NCI-H187 (cell line): ENCODE results near the gene RAB37.

Source experiments
- DNase-seq, 2 experiments: peaks; one replicate each; lab custom pipeline; 2025; lab: John Stamatoyannopoulos, UW

Gene RAB37

GRCh38 chr17:74761419-74761818, 24.4 kb downstream of the RAB37 start:
- no peak for DNase-seq

GRCh38 chr17:74761931-74762330, 24.9 kb downstream of the RAB37 start:
- DNase-seq: no peak

GRCh38 chr17:74763565-74764387, 26.7 kb downstream of the RAB37 start:
- DNase-seq: no peak

GRCh38 chr17:74764751-74765286, 27.8 kb downstream of the RAB37 start:
- DNase-seq: no peak

GRCh38 chr17:74766413-74766812, 29.4 kb downstream of the RAB37 start:
- DNase-seq: no peak

DNA sequence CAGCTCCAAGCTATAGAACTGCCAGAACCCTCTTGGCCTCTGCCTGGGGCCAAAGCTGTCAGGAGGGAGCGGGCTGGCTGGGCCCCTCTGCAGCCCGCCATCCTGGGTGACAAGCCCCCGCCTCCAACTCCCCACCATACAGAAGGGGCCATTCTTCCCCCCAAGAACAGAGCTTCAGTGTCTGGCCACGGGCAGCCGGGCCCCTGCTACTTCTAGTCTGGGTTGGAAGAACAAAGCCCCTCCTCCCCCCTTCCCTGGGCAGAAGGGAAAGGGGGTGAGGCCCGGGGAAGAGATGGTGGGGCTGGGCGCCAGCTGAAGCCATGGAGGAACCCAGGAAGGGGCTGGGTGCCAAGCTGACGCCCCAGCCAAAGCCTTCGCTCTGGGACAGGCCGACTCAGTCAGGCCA, 30.1 kb downstream of the RAB37 start:
- no peak for DNase-seq

- DNase-seq: no peak
Observed at GRCh38 chr17:74768069-74768762, 31.2 kb downstream of the RAB37 start.

DNA sequence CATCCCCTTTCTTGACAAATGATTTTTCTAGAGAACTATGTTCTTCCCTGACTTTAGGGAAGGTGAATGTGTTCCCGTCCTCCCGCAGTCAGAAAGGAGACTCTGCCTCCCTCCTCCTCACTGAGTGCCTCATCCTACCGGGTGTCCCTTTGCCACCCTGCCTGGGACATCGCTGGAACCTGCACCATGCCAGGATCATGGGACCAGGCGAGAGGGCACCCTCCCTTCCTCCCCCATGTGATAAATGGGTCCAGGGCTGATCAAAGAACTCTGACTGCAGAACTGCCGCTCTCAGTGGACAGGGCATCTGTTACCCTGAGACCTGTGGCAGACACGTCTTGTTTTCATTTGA, 31.7 kb downstream of the RAB37 start:
- no peak for DNase-seq

GRCh38 chr17:74769266-74769855, 32.3 kb downstream of the RAB37 start:
- DNase-seq: no peak

GRCh38 chr17:74769856-74770497, 32.9 kb downstream of the RAB37 start:
- no peak for DNase-seq

DNA sequence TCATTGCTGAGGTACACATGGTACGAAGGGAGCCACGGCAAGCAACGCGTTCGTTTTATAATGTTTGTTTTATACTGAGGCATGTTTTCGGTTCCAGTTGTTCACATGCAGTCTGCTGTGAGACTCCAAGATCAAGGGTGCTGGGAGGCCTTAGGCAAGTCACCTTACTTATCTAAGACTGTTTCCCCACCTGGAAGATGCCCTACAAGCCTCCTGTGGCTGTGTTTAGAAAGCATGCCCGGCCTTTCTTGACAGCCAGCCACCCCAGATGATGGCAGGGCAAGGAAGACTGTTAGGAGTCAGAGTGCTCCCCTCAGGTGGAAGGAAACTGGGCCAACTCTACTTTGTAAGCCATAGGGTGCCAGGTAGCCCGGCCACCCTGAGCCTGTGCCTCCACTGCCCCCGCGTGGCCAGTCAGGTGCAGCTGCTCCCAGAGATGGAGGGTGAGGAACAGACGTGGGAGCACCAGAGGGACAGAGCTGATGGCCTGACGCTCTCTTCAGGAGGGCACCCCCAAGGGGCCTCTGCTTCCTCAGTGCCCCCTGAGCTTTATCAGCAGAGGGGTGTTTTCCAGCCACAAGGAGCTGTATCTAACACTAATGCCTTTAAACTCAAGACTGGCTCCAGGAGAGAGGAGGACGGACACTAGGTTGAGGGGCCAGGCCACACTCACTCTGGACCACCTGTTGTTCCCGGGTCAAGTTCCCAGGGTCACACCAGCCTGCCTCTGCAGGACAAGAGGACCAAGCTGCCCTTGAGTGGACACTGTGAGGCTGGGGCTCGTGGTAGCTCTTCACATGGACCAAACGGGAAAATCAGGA, 33.7 kb downstream of the RAB37 start:
- DNase-seq: peak in 1 of 2 experiments; percentile 15

DNA sequence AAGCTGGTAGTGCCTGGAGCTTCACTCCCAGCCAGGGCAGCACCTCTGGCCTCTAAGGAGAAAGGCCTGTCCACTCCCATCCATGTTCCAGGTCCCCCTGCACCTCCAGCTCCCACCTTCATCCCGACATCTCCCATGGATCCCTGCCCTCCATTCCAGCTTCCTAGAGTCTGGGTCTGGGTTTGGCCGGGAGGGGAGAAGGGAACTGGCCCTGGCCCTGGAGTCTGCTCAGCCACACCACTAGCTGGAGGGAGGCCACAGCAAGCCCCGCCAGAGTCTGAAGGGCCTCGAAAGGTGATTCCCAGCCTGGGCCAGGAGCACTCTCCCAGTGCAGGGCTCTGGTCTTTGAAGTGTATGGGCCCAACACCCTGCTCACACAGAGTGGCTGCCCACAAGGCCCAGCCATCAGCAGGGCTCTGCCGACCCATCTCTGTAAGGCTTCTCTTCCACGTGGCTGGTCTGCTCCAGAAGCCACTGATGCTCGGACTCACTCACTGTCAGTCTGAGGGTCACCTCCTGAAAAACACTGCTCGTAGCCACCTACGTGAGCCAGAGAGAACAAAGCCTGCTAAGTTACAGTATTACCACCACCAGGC, 34.4 kb downstream of the RAB37 start:
- no peak for DNase-seq

DNA sequence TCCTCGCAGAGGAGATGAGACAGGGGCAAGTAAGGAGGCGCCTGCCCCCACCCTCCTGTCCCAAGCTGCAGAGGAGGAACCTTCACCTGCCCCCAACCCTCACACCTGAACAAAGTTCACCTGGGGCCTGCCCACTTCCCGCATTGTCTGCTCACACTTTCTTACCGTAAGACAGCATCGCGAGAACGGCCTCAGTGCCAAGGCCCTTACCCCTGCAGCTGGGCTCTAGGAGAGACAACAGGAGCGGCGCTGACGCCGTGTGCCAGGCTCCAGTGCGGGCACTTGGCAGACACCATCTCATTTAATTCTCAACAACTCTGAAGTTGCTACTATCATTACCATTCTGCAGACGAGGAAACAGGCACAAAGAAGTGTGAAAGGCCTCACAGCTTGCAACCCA, 35.0 kb downstream of the RAB37 start:
- no peak for DNase-seq

- DNase-seq: no peak
Observed at GRCh38 chr17:74773414-74773813, 36.4 kb downstream of the RAB37 start.

GRCh38 chr17:74773871-74774286, 36.8 kb downstream of the RAB37 start:
- DNase-seq: no peak

DNA sequence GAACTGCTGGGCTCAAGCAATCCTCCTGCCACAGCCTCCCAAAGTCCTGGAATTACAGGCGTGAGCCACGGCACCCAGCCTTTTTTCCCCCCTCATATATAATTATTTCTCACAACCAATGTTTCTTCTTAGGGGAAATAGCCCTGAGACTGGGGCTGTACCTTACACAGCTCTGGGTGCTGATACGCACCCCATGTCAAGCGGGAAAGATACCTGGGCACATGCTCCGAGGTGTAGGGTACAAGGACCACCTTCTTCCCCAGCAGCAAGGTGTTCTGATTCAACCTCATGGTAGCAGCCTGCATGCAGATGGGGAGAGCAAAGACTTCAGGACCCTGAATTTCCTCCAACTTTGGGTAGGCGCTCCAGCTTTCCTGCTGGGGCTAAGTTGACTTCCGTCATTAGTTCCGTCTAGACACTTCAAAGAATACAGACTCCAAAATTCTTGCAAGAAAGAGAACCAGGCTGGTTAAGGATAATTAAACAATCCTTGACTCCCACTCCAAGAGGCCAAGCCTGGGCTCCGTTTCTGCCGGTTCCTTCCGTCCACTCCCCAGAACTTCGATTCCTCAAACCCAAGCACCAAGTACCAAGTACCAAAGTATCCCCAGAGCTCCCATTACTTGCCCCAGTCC, 38.5 kb downstream of the RAB37 start:
- no peak for DNase-seq

DNA sequence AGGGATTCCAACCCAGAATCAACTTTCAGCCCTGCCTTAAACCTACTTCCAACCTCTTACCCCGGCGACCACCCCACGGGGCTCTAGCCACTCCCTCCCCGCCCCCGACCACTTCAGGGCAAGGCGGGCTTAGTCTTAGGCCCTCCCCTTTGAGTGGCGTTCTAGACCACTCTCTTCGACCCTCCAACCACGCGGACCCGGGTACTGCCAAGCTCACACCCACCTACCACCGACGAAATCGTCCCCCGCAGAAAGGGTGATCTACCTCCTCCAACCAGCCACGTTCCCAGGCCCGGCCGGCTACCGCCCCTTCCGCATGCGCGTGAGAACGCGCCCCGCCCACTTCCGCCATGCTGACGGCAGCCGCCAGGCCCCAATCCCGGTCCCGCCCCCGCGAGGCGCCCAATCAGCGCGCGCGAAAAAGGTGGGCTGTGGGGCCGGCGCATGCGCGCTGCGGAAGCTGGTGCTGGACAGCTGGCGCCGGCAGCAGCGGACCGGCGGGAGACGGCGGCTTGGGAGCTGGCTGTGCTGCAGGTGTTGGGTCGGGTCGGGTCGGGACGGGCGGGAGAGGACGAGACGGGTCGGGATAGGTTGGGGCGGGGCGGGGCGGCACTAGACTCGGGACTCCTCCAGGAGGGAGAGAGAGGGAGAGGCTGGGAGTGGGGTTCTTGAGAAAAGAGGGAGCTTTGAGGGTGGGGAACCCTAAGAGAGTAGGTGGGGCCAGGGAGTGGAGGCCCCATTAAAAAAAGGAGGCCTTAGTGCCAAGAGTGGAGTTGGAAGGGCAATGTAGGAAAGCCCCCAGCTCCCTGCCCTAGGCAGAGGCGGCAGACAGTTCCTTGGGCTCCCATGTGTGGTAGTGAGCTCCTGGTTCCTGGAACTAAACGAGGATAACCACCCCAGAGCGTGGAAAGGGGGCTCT, 39.2 kb downstream of the RAB37 start, which contains the start of gene NAT9:
TSS of gene NAT9 (minus strand) at position 302 of the 919 bp plus-strand sequence. CDS start 647 bp downstream, outside the sequence.
- DNase-seq: peak; percentile 92 to 96

GRCh38 chr17:74776990-74777389, 39.9 kb downstream of the RAB37 start:
- no peak for DNase-seq

DNA sequence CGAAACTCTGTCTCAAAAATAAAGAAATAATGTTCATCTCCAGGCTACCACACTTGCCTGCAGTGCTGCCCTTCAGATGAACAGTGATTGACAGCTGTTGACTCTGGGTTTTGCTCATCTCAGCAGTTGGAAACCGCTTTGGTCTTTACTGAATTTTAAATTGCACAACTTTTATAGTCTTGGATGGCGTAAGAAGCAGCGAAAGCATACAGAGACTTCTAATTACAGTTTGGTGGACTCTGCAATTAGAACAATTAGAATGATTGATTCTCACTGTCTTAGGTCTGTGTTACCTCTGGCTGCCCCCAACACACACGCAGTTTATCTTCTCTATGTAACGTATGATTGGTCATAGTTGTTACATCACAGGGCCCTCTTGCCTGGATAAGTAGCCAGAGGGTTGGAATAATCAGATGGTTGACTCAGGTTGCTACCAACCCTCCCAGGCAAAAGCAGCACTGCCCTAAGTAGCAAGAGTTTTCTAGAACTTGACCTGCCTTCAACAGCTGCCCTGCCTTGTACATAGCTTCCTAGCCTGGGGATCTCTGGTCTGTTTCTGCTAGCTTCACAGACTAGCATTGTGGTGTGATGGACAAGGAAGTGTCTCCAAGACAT, 41.0 kb downstream of the RAB37 start:
- DNase-seq: no peak
